Upper lobe of left lung (tissue), 4 donors: Measurements from ENCODE around the gene TMEM154.

Experiments used
- EP300 ChIP-seq, 4 donors: sonication (generic); formaldehyde crosslinking; IDR thresholded peaks; one replicate each; pipeline ENCODE4 v1.5.1; 2017; ENCODE audit warnings: antibody characterized with exemption in 4 of 4, control low read depth in 2 of 4
- POLR2A ChIP-seq, 4 donors: fragments of 450-650 bp; IDR thresholded peaks; one replicate each; pipeline ENCODE4 v1.5.1; 2016 to 2017; ENCODE audit warnings: antibody characterized with exemption in 4 of 4, mild to moderate bottlenecking in 2 of 4
- POLR2AphosphoS5 ChIP-seq, 2 donors: sonication (generic); formaldehyde crosslinking; IDR thresholded peaks; one replicate each; pipeline ENCODE4 v1.5.1; 2017; ENCODE audit warnings: antibody characterized with exemption in 2 of 2
- TF ChIP-seq, protein P1 (sequence below), 6 experiments: fragments of 450-650 bp in 4 of 6; fragments of 200-600 bp in 2 of 6; sonication (generic) in 2 of 6; IDR thresholded peaks; one replicate each; pipeline ENCODE4 v1.5.1; 2016 to 2019; ENCODE audit warnings: antibody characterized with exemption in 6 of 6

- TF ChIP-seq EP300 (IDR thresholded peaks at IDR 0.05) (no peak), POLR2A (IDR thresholded peaks at IDR 0.05) (no peak), POLR2AphosphoS5 (IDR thresholded peaks at IDR 0.05) (no peak)
- TF ChIP-seq, protein P1, sequence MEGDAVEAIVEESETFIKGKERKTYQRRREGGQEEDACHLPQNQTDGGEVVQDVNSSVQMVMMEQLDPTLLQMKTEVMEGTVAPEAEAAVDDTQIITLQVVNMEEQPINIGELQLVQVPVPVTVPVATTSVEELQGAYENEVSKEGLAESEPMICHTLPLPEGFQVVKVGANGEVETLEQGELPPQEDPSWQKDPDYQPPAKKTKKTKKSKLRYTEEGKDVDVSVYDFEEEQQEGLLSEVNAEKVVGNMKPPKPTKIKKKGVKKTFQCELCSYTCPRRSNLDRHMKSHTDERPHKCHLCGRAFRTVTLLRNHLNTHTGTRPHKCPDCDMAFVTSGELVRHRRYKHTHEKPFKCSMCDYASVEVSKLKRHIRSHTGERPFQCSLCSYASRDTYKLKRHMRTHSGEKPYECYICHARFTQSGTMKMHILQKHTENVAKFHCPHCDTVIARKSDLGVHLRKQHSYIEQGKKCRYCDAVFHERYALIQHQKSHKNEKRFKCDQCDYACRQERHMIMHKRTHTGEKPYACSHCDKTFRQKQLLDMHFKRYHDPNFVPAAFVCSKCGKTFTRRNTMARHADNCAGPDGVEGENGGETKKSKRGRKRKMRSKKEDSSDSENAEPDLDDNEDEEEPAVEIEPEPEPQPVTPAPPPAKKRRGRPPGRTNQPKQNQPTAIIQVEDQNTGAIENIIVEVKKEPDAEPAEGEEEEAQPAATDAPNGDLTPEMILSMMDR (IDR thresholded peaks at IDR 0.05), result no peak
Measured at GRCh38 chr4:152594978-152595925, 84.5 kb downstream of the TMEM154 start.
